HepG2 (cell line): ENCODE results near the gene SLC39A10. TPM values are rescaled to one million over a fixed set of nuclear protein-coding genes. Genes with fewer than 3 reads are reported as not detected.

Experiments
- DBP ChIP-seq: sonication (generic); formaldehyde crosslinking; IDR thresholded peaks from 2 replicates; pipeline ENCODE4 v1.4.0; 2020; ENCODE audit warnings: missing genetic modification reagents; ENCODE audit errors: not compliant biosample characterization
- DPF2 ChIP-seq: sonication (generic); formaldehyde crosslinking; IDR thresholded peaks from 2 replicates; pipeline ENCODE4 v1.4.0; 2020; ENCODE audit warnings: mild to moderate bottlenecking, low read depth, missing genetic modification reagents, borderline replicate concordance
- FOXA3 ChIP-seq: IDR thresholded peaks from 2 replicates; pipeline ENCODE4 v1.6.1; 2016; ENCODE audit warnings: missing genetic modification reagents, missing compliant biosample characterization
- FOXP1 ChIP-seq, 2 experiments: fragments of 450-650 bp in 1 of 2; IDR thresholded peaks; 2 replicates each; pipeline ENCODE4 v1.6.1; 2017 to 2018; ENCODE audit warnings: antibody characterized with exemption in 1 of 2
- IKZF1 ChIP-seq: fragments of 450-650 bp; IDR thresholded peaks from 2 replicates; pipeline ENCODE4 v1.7.1; 2016
- IKZF5 ChIP-seq: IDR thresholded peaks from 2 replicates; pipeline ENCODE4 v1.6.1; 2018; ENCODE audit warnings: missing genetic modification reagents, mild to moderate bottlenecking, missing compliant biosample characterization
- KDM3A ChIP-seq: IDR thresholded peaks from 2 replicates; pipeline ENCODE4 v1.6.1; 2018; ENCODE audit warnings: low read depth, missing compliant biosample characterization
- MAFF ChIP-seq: IDR thresholded peaks from 2 replicates; pipeline ENCODE4 v1.6.1; 2011; ENCODE audit warnings: low read depth, low read length, improper control_type of control experiment
- PCBP2 ChIP-seq: fragments of 200-400 bp; formaldehyde crosslinking; optimal IDR thresholded peaks from 2 replicates; pipeline ENCODE3; 2018; ENCODE audit warnings: low read length, low read depth; ENCODE audit not compliant: poor library complexity, severe bottlenecking
- ZBTB20 ChIP-seq: sonication (generic); formaldehyde crosslinking; IDR thresholded peaks from 2 replicates; pipeline ENCODE4 v1.8.1; 2023; ENCODE audit warnings: missing genetic modification reagents, low read depth, mild to moderate bottlenecking, borderline replicate concordance
- ZBTB26 ChIP-seq: IDR thresholded peaks from 2 replicates; pipeline ENCODE4 v1.6.1; 2016; ENCODE audit warnings: missing compliant biosample characterization, missing genetic modification reagents, borderline replicate concordance
- ZBTB40 ChIP-seq, 2 experiments: fragments of 450-650 bp in 1 of 2; sonication (generic) in 1 of 2; formaldehyde crosslinking in 1 of 2; IDR thresholded peaks; 2 replicates each; pipeline versions ENCODE4 v1.6.1 to v1.8.0; 2016 to 2022; ENCODE audit warnings: antibody characterized with exemption in 1 of 2, mild to moderate bottlenecking in 1 of 2, missing genetic modification reagents in 1 of 2
- ZNF576 ChIP-seq: sonication (generic); formaldehyde crosslinking; IDR thresholded peaks from 2 replicates; pipeline ENCODE4 v1.4.0; 2020; ENCODE audit warnings: mild to moderate bottlenecking, missing genetic modification reagents
- ZNF724P ChIP-seq: sonication (generic); formaldehyde crosslinking; IDR thresholded peaks from 2 replicates; pipeline ENCODE4 v1.8.0; 2022; ENCODE audit warnings: missing genetic modification reagents, borderline replicate concordance
- polyA plus RNA-seq, 8 experiments: library from polyadenylated mRNA; depleted of rRNA in 3 of 8; stranded (reverse) in 7 of 8; unstranded in 1 of 8; fragments of >200 nt; fragmentation: Illumina TruSeq in 4 of 8; extraction: Trizol in 4 of 8; gene quantifications; 2 replicates each; pipeline versions ENCODE4 v1.2.1 to v1.2.3, GENCODE V29; 2011 to 2016; ENCODE audit warnings: low read depth in 4 of 8, missing spikeins in 1 of 8, mixed read lengths in 1 of 8; ENCODE audit not compliant: insufficient read depth in 1 of 8
- total RNA-seq, 5 experiments: library from RNA; depleted of rRNA; stranded (reverse); fragments of >200 nt; fragmentation: Illumina TruSeq; extraction: Trizol; gene quantifications; 2 replicates each; pipeline ENCODE4 v1.2.3, GENCODE V29; 2016; ENCODE audit warnings: low read depth in 1 of 5

SLC39A10 gene
- total and polyA plus RNA-seq, 2 of the 13 experiments (the other 11 are each of a cell fraction or from before 2014, with no cell fraction given) = 13.2 to 21.0 TPM

- TF ChIP-seq DBP (CRISPR knock-in tag) = no peak
- no peak for TF ChIP-seq MAFF
- no peak for TF ChIP-seq KDM3A (CRISPR knock-in tag)
- no peak for TF ChIP-seq ZNF576
- no peak for TF ChIP-seq ZNF724P
- TF ChIP-seq FOXA3 (CRISPR knock-in tag) = peak; percentile 62
- TF ChIP-seq IKZF1 = no peak
- TF ChIP-seq IKZF5 (CRISPR knock-in tag) = 0 out of 2 replicates have a peak, but pooled peaks have one; percentile 23
- no peak for TF ChIP-seq DPF2 (CRISPR knock-in tag)
- TF ChIP-seq ZBTB20 = no peak
- no peak for TF ChIP-seq PCBP2
- no peak for TF ChIP-seq ZBTB40 (IDR thresholded peaks at IDR 0.05)
- no peak; the same call in 1 of the 2 replicates for TF ChIP-seq ZBTB40 (CRISPR knock-in tag; IDR thresholded peaks at IDR 0.05)
- no peak for TF ChIP-seq FOXP1 (IDR thresholded peaks at IDR 0.05)
- 0 out of 2 replicates have a peak, but pooled peaks have one; percentile 13 for TF ChIP-seq FOXP1 (CRISPR knock-in tag; IDR thresholded peaks at IDR 0.05)
- TF ChIP-seq ZBTB26 (CRISPR knock-in tag) = 0 out of 2 replicates have a peak, but pooled peaks have one; percentile 42
Measured at GRCh38 chr2:195657634-195658540, 861 bp downstream of the SLC39A10 start (continued).
